Loucy (cell line): ENCODE results near the gene IL1R2.

Experiments
- EZH2phosphoT487 ChIP-seq: fragments of 200-600 bp; IDR thresholded peaks from 2 replicates; pipeline ENCODE4 v1.6.1; 2018; ENCODE audit warnings: antibody characterized with exemption, mild to moderate bottlenecking, moderate library complexity, borderline replicate concordance
- TF ChIP-seq, protein P1 (sequence below): fragments of 200-600 bp; sonication (generic); conservative IDR thresholded peaks from 2 replicates; pipeline ENCODE4 v1.5.1; 2014; ENCODE audit warnings: mild to moderate bottlenecking, antibody characterized with exemption, low read length

DNA sequence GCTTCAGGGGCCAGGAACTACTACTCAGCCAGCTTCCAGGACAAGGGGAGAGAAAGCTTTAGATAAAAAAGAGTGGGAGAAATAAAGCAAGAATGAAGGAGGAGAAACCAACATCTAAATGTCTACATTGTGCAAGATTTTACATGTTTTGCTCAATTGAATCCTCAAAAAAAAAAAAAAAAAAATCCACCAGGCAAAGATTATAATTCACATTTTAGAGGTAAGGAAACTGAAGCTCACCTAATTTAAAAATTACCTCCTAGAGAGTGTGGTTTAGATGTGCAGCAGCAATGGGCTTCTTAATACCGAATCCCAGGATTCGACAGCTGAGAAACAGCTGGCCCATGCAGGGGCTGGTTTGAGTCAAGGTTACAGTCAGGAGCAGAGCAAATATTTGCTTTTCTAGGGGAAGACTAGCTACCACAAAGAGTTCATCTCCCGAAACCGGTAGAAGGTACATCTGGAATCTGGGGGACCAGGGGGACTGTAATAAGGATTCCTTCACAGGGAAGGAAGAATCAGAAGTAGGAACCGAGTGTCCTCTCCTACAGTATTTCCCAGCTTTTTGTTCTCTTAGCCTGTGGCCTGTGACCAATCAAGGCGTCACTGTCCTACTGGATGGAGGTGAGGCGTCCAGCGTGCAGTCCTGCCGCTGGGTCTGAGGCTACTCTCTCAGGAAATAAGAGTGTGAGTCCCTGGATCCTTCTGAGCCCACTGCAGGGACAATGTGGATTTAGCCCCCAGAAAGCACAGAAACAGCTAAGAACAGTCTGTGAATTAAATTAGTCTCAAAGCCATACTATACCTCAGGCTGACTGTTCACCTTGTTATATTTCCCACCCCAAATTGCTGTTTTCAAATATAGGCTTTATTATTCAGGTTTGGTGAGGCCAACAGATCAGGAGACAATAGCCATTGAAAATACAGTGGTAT, 42.3 kb downstream of the IL1R2 start:
- TF ChIP-seq EZH2phosphoT487, result no peak
- TF ChIP-seq, protein P1, sequence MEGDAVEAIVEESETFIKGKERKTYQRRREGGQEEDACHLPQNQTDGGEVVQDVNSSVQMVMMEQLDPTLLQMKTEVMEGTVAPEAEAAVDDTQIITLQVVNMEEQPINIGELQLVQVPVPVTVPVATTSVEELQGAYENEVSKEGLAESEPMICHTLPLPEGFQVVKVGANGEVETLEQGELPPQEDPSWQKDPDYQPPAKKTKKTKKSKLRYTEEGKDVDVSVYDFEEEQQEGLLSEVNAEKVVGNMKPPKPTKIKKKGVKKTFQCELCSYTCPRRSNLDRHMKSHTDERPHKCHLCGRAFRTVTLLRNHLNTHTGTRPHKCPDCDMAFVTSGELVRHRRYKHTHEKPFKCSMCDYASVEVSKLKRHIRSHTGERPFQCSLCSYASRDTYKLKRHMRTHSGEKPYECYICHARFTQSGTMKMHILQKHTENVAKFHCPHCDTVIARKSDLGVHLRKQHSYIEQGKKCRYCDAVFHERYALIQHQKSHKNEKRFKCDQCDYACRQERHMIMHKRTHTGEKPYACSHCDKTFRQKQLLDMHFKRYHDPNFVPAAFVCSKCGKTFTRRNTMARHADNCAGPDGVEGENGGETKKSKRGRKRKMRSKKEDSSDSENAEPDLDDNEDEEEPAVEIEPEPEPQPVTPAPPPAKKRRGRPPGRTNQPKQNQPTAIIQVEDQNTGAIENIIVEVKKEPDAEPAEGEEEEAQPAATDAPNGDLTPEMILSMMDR, result no peak
